NB4 (cell line): ENCODE data around the gene TCP1.

Experiments
- DNase-seq: peaks from one replicate; pipeline ENCODE4 v3.0.0; 2010; ENCODE audit warnings: low read depth
- H3K4me3 ChIP-seq: one replicate; pipeline ENCODE4 v1.5.1; 2011; ENCODE audit warnings: mild to moderate bottlenecking, low read depth, low read length, moderate library complexity
- CTCF ChIP-seq: IDR thresholded peaks from one replicate; pipeline ENCODE4 v1.5.1; 2012; ENCODE audit warnings: low read depth, low read length
- MAX ChIP-seq: IDR thresholded peaks from 2 replicates; pipeline ENCODE4 v1.6.1; 2011; ENCODE audit warnings: low read depth, low read length
- MYC ChIP-seq: IDR thresholded peaks from 2 replicates; pipeline ENCODE4 v1.6.1; 2011; ENCODE audit warnings: low read depth, low read length
- POLR2A ChIP-seq: IDR thresholded peaks from 2 replicates; pipeline ENCODE4 v1.6.1; 2011; ENCODE audit warnings: mild to moderate bottlenecking; ENCODE audit not compliant: insufficient read length; ENCODE audit errors: extremely low read depth

Gene TCP1

GRCh38 chr6:159728531-159728964 is 60.9 kb downstream of the TCP1 start:
- peak overlapping the region; percentile 83 for H3K4me3 ChIP-seq
- no peak for DNase-seq
- no peak for TF ChIP-seq MYC
- TF ChIP-seq POLR2A, result no peak
- TF ChIP-seq CTCF, result no peak
- TF ChIP-seq MAX, result no peak
